Gastroesophageal sphincter (tissue), 3 donors: Measurements from ENCODE around the gene RBM17.

Experiments
- POLR2A ChIP-seq, 2 donors: fragments of 450-650 bp; IDR thresholded peaks; one replicate each; pipeline ENCODE4 v1.6.1; 2017; ENCODE audit warnings: antibody characterized with exemption in 2 of 2, mild to moderate bottlenecking in 2 of 2, moderate library complexity in 1 of 2
- POLR2AphosphoS5 ChIP-seq: sonication (generic); formaldehyde crosslinking; IDR thresholded peaks from one replicate; pipeline ENCODE4 v1.6.1; 2017; ENCODE audit warnings: antibody characterized with exemption
- TF ChIP-seq, protein P1 (sequence below), 4 experiments: fragments of 200-600 bp in 2 of 4; fragments of 450-650 bp in 2 of 4; sonication (generic) in 1 of 4; IDR thresholded peaks; one replicate each; pipeline ENCODE4 v1.5.1; 2017 to 2019; ENCODE audit warnings: antibody characterized with exemption in 4 of 4, mild to moderate bottlenecking in 2 of 4, moderate library complexity in 2 of 4

DNA sequence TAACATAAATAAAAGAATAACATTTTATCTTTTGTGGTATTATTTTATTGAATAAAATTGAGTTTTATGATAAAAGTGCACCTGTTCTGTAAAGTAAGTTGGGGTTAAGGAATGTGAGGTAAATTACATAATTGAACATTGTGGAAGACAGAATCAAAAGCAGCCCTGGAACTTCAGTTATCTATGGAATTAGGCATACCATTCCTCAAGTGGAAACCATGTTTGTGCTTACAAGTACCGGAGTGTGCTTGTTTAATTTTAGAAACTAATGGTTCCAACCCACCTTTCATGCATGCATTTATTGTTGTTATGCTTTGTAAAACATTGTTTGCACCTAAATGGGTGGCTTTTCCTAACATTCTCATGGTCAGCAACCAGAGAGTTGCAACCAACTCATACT lies 28.0 kb downstream of the RBM17 start:
- TF ChIP-seq, protein P1, sequence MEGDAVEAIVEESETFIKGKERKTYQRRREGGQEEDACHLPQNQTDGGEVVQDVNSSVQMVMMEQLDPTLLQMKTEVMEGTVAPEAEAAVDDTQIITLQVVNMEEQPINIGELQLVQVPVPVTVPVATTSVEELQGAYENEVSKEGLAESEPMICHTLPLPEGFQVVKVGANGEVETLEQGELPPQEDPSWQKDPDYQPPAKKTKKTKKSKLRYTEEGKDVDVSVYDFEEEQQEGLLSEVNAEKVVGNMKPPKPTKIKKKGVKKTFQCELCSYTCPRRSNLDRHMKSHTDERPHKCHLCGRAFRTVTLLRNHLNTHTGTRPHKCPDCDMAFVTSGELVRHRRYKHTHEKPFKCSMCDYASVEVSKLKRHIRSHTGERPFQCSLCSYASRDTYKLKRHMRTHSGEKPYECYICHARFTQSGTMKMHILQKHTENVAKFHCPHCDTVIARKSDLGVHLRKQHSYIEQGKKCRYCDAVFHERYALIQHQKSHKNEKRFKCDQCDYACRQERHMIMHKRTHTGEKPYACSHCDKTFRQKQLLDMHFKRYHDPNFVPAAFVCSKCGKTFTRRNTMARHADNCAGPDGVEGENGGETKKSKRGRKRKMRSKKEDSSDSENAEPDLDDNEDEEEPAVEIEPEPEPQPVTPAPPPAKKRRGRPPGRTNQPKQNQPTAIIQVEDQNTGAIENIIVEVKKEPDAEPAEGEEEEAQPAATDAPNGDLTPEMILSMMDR (IDR thresholded peaks at IDR 0.05) = no peak
- TF ChIP-seq POLR2AphosphoS5 (no peak), POLR2A (IDR thresholded peaks at IDR 0.05) (no peak)
